ENCODE results near the gene SPNS3.

SPNS3 gene

DNA sequence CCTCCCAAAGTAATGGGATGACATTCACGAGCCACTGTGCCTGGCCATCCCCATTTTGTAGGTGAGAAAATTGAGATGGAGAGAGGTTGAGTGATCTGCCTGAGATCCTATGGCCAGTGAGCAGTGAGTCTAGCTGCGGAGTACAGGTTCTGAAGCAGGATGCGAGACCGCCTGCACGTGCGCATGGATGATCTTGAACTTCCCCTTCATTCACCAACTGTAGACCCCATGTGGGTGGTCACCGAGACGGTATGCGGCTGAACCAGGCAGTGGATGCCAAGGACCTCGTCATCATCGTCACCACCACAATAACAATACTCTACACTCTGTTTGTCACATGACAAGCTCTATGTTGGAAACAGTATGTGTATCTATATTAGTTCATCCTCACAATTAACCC, 6.2 kb upstream of the SPNS3 start:
- DNase-seq: no peak

DNA sequence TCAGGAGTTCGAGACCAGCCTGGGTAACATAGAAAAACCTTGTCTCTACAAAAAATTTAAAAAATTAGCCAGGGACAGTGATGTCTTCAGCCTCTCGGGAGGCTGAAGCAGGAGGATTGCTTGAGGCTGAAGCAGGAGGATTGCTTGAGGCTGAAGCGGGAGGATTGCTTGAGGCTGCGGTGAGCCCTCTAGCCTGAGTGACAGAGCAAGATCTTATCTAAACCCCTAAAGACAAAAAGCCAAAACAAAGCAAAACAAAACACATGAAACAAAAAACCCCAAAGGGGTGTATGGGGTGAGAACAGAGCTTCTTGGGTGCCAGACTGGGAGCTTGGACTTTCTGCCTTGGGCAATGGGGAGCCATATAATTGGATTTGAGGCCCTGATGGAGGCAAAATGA, 2.6 kb downstream of the SPNS3 start:
- no peak for DNase-seq

DNA sequence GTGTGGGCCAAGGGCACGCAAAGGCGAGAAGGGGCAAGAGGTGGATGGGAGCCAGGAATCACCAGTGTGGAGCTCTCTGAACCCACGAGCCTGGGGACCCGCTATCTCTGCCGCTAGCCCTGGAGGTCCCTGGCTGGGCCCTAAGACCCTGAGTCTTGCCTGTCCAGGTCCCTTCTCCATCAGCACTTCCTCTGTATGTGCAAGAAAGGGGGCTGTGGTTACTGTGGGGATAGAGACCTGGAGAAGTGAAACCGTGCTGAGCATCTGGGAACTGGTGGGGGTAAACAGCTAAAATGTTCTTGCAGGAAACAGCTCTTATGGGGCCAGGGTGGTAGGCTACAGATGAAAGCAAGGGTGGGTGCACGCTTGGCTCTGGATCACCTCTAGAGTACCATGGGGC, 3.1 kb downstream of the SPNS3 start:
- no peak for DNase-seq

DNA sequence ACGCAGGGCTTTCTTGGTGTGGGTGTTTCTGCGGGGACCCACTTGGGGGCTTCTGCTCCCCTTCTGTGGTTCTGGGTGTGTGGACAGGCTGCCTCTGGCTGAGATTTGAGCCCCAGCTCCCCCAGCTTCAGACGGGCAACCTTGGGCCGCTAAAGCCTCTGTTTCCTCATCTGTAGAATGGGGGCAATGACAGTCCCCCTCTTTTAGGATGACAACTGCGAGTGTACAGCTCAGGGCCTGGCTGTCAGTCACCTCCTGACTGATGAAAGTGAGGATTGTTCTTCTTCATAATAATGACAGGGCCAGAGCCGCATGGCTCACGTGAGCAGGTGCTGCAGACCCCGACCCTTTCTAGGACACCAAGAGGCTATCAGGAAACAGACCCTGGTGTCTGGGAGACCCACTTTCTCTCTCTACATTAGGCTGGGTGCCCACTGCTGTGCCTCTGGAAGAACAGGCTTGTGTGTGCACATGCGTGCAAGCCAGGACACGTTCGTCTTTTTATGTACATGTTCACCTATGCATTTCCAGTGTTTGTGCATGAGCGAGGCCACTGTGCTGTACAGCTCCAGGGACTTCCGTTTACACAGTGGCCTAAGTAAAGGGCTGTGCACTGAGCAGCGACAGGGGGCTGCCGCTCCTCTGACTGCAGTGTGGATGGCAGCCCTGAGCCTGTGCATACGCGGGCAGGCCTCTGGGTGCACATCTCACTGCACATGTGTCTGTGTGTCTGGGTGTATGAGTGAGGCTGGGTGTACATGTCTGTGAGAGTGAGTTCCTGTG, 4.6 kb downstream of the SPNS3 start:
- no peak for DNase-seq

- DNase-seq: no peak
These were observed 6.3 kb downstream of the SPNS3 start for GRCh38 chr17:4440021-4440420.

DNA sequence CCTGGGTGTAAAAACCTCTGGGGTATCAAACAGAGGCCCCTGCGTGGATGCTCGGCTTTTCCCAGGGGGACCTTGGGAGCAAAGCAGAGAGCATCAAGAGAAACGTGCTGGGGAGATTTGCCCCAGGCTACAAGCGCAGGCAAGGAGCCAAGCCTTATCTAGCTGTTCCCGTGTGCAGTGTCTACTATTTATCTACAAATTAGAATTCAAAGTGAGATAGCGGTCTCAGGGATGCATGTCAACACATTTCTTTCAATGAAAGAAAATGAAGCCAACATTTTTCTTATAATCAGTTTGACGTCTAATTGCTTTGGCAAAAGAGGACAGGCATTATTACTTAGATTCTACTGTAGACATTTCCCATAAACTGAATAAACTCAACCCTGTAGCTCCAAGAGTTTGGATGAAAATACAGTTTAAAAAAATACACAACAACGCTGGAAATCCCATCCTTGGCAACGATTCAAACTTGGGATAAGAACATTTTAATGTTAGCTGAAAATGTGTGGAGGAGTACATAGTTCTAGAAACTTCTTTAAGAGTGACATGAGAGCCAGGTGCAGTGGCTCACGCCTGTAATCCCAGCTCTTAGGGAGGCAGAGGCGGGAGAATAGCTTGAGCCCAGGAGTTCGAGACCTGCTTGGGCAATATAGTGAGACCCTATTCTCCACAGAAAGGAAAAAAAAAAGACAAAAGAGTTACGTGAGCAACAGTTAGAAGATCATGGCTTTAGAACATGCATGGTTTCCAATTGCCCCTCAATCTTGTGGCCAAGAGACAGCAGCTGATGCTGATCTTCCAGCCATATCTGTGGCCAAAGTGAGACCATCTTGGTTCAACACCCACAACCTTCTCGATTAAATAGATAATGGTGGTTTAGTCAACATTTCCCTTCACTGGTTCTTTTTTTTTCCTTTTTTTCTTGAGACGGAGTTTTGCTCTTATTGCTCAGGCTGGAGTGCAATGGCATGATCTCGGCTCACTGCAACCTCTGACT, 7.2 kb downstream of the SPNS3 start:
- no peak for DNase-seq

DNA sequence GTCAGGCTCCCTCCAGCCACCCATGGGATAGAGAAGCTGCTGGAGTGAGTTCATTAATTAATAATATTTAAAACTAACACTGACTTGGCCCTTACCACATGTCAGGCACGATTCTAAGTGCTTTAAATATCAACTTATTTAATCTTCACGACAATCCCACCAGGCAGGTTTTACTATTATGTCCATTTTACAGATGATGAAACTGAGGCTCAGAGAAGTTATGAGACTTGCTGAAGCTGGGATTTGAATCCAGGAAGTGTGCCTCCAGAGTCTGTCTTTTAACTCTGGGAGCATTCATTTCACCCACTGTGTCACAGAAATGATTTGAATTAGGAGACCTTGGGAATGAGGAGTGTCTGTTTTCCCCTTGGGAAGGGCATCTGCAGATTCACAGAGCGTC, 8.8 kb downstream of the SPNS3 start:
- no peak for DNase-seq

GRCh38 chr17:4443476-4443875, 9.7 kb downstream of the SPNS3 start:
- DNase-seq: no peak

DNA sequence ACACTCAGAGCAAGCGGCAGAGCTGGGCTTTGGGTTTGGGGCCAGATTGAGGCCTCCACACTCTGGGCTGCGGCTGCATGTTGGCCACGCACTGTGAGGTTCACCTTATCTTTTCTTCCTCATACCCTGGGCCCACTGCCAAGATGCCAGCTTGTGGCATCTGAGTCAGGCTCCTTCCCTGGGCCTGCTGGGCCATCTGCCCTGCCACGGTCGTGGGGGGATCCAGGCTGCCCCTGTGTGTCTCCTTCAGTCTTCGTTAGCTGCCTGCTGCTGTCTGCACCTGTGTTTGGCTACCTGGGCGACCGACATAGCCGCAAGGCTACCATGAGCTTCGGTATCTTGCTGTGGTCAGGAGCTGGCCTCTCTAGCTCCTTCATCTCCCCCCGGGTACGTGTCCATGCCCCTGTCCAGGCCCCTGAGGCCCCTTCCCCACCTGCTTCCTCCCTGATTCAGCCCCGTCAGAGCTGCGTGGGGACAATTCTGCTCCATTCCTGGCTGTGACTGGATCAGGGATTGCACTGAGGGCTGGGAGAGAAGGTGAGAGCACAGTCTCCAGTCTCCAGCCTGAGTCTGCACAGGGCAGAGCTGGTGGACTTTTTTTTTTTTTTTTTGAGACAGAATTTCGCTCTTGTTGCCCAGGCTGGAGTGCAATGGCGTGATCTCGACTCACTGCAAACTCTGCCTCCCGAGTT, 11.2 kb downstream of the SPNS3 start:
- no peak for DNase-seq

GRCh38 chr17:4445731-4446130, 12.0 kb downstream of the SPNS3 start:
- no peak for DNase-seq

DNA sequence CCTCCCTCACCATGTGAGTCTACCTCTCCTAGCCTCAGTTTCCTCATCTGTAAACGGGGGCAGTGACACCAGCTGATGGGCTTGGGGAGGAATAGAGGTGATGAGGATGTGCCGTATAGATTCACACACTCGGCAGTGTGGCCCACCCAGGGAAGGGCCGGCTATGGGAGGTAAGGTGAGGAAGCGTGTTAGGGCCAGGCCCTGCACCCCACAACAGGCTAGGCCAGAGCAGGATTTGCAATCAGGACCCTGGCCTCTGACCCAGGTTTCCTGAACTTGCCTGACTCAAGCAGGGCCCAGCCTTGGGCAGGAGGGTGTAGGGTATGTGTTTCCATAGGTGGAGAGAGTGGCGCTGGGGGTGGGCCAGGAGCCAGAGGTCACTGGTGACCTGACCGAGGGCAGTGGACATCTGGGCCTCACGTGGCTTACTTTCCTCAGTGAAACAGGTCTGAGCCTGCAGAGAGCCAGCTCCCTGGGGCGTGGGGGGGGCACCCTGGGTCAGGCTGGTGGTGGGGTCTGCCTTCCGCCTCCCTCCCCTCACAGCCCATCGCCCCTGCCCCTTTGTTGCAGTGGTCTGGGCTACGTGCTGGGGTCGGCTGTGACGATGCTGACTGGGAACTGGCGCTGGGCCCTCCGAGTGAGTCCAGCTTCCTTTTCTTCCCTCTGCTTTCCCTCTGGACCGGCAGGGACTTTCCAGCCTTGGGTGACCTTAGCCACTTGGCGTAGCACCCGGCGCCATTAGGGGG, 12.8 kb downstream of the SPNS3 start:
- DNase-seq: no peak

DNA sequence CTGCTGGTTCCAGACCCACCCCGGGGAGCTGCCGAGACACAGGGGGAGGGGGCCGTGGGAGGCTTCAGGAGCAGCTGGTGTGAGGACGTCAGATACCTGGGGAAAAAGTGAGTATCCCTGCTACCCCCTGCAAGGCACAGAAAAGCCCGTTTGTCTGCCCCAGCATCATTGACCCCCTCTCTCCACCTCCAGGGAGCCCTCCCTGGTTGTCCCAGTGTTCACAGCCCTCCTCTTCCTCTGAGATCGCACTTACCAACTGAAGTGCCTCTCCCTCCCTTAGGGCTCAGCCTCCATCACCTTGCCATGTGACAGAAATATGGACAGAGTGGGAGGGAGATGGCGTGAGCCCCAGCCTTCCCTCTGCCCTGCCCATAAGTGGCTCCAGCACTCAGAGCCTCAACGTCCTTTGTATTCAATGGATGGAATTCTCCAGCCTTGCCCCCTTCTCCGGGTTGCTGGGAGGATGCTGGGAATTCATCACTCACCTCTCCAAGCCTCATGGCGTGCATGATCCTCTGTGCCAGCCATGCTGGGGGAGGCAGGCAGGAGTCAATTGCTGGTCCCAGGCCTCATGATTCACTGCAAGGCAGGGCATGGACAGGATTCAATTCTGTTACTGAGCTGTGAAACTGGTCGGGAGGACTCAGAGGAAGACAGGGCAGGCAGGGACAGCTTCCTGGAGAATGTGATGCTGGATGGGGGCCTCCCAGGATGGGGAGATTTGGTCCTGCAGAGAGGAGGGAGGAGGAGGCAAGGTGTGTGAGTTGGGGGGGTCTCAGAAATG, 14.6 kb downstream of the SPNS3 start:
- DNase-seq: no peak

DNA sequence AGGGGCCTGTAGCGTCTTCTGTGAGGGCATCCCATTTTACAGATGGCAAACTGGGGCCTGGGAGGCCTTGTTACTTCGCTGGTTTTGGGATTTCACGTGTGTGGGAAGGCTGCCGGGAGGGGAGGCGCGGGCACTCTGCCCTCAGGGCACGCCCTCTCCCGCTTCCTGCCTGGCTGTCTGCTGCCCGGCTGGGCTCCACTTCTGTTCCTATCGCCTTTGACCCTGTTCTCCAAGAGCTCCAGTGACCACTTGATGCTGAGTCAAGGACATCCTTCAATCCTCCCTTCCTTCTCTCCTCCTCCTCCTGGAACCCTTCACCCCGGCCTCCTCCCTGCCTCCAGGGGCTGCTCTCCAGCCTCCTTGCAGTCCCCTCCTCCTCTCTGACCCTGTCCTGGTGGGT, 16.0 kb downstream of the SPNS3 start:
- no peak for DNase-seq

DNA sequence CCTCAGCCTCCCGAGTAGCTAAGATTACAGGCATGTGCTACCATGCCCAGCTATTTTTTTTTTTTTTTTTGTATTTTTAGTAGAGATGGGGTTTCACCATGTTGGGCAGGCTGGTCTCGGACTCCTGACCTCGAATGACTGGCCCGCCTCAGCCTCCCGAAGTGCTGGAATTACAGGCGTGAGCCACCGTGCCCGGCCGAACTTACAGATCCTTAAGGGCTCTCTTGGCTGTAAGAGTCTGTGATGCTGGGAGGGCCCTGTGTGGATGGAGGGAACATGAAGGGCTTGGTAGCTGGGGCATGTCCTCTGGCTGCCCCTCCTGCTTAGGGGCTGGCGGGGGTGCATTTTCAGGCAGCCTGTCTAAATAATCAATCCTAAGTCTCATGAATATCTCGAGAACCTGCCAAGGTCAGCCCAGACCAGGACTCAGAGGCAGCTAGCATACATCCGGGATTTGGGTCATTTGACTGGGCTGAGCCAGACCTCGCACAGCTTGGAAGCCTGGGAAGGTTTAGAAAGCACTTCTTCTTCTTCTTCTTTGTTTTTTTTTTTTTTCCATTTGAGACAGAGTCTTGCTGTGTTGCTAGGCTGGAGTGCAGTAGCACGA, 17.1 kb downstream of the SPNS3 start:
- no peak for DNase-seq

DNA sequence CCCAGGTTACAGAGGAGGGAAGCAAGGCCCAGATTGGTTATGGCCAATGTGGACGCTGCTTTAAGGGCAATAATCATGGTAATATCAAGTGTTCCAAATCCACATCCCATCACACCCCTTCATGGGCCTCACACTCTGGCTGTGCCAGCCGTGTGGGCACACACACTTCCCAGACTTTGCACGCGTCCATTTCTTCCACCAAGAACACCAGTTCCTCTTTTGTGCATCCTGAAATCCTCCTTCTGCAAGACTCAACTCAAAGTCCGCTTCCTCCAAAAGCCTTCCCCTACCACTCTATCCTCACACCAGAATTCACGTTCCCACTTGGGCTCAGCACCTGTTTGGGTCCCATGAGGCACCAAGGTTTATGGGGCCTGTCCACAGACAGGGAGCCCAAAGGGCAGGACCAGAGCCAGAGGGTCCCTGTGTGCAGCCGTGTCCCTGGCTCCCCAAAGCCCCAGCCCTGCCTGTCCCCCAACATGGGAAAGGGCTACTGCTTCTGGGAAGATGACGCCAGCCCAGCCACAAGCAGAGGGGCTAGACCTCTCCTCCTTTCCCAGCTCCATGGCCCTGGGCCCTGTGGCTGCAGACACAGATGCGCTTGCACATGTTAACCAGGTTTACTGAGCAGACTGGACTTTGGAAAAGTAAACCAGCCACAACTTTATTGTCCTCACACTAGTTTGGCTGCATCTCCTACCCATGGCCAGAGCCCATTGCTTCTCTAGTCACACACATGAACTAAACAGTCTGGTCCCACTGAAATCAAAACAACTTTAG, 20.3 kb downstream of the SPNS3 start:
- no peak for DNase-seq

DNA sequence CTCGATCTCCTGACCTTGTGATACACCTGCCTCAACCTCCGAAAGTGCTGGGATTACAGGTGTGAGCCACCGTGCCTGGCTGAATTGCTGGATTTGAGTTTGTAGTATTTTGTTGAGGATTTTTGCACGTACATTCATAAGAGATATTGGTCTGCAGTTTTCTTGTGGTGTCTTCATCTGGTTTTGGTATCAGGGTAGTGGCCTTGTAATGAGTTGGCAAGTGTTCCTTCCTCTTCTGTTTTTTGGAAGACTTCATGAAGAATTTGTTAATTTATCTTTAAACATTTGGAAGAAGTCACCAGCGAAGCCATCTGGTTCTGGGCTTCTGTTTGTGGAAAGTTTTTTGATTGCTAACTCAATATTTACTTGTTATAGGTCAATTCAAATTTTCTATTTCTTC, 26.9 kb downstream of the SPNS3 start:
- DNase-seq: no peak

- DNase-seq: no peak
These were observed 30.2 kb downstream of the SPNS3 start for GRCh38 chr17:4463818-4464476.

DNA sequence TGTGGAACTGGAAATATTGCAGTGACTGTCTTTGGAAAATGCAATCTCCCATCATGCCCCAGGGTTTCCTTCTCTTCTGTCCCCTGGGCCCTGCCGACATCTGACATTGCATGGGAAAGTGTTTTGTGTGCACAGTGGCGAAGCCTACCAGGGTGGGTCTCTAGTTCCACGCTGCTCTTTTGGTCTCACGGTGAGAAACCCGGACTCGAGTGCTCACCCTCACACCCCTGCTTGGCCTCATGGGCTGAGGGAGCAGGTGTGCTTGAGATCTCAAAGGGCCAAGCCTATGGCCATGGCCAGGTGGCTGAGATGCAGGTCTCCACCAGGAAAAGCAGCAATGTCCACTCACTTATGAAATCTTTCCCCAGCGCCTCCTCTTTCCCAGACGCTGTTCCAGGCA, 32.0 kb downstream of the SPNS3 start:
- no peak for DNase-seq

- DNase-seq: no peak
These were observed 33.5 kb downstream of the SPNS3 start for GRCh38 chr17:4467287-4467686.

- no peak for DNase-seq
These were observed 35.8 kb downstream of the SPNS3 start for GRCh38 chr17:4469552-4469951.

All from stimulated activated CD4-positive, alpha-beta T cell treated with anti-CD3 and anti-CD28 coated beads, Interleukin-4, amount 100 ng/mL, for 4 hours (primary cell).